CD4-positive, alpha-beta T cell (primary cell): ENCODE measurements around the gene CACNB2. TPM values are rescaled to one million over a fixed set of nuclear protein-coding genes. Genes with fewer than 3 reads are reported as not detected.

Source experiments
- ATAC-seq: fragments of 200-7000 bp; cut with Tn5 transposase; one replicate; pipeline ENCODE4 v1.10.0; 2022; ENCODE audit warnings: mild to moderate bottlenecking; ENCODE audit not compliant: poor library complexity
- CTCF ChIA-PET: fragments of 350-600 bp; sonication (Branson Sonifier 250); formaldehyde crosslinking; loops from one replicate; lab custom pipeline; 2021; ENCODE audit warnings: antibody characterized with exemption, inconsistent platforms; lab: Charles Lee
- POLR2A ChIA-PET: fragments of 350-600 bp; sonication (Branson Sonifier 250); formaldehyde crosslinking; loops from one replicate; lab custom pipeline; 2021; ENCODE audit warnings: antibody characterized with exemption, inconsistent platforms; lab: Charles Lee
- DNase-seq, 14 experiments: peaks; one replicate each; pipeline ENCODE4 v3.0.0-alpha.2; 2013 to 2020; ENCODE audit warnings: mixed read lengths in 2 of 14
- H3K27ac ChIP-seq, 2 donors: one replicate each; pipeline versions ENCODE4 v1.5.1 to v1.7.0; 2013; ENCODE audit warnings: low read length in 2 of 2, low read depth in 1 of 2, mild to moderate bottlenecking in 1 of 2
- H3K27me3 ChIP-seq, 2 experiments: 1 replicate in 1 of 2; 2 replicates in 1 of 2; pipeline versions ENCODE4 v1.6.1 to v1.7.0; 2013; ENCODE audit warnings: low read length in 2 of 2, control low read depth in 1 of 2, mild to moderate bottlenecking in 1 of 2, moderate library complexity in 1 of 2; ENCODE audit not compliant: insufficient read depth in 2 of 2, control insufficient read depth in 1 of 2
- H3K36me3 ChIP-seq: one replicate; pipeline ENCODE4 v1.6.1; 2013; ENCODE audit warnings: low read length, control low read depth; ENCODE audit not compliant: insufficient read depth
- H3K4me1 ChIP-seq: one replicate; pipeline ENCODE4 v1.6.1; 2013; ENCODE audit warnings: low read length, control low read depth; ENCODE audit not compliant: insufficient read depth
- H3K4me3 ChIP-seq: one replicate; pipeline ENCODE4 v1.5.1; 2013; ENCODE audit warnings: mild to moderate bottlenecking, low read length, moderate library complexity
- H3K9me3 ChIP-seq, 2 experiments: 1 replicate in 1 of 2; 2 replicates in 1 of 2; pipeline versions ENCODE4 v1.6.1 to v1.7.0; 2013; ENCODE audit warnings: low read length in 2 of 2, mild to moderate bottlenecking in 2 of 2, control low read depth in 1 of 2, moderate library complexity in 1 of 2; ENCODE audit not compliant: control insufficient read depth in 1 of 2, insufficient read depth in 1 of 2
- H3K27ac Mint-ChIP-seq: one replicate; pipeline ENCODE4 v1.8.0; 2020; ENCODE audit warnings: mixed read lengths
- H3K27me3 Mint-ChIP-seq: one replicate; pipeline ENCODE4 v1.8.0; 2021; ENCODE audit warnings: mixed read lengths
- H3K36me3 Mint-ChIP-seq: one replicate; pipeline ENCODE4 v1.8.0; 2021; ENCODE audit warnings: low read depth, mixed read lengths
- H3K4me1 Mint-ChIP-seq: one replicate; pipeline ENCODE4 v1.8.0; 2021; ENCODE audit warnings: low read depth, mixed read lengths
- H3K4me3 Mint-ChIP-seq: one replicate; pipeline ENCODE4 v1.8.0; 2020; ENCODE audit warnings: mild to moderate bottlenecking, mixed read lengths
- H3K9me3 Mint-ChIP-seq: one replicate; pipeline ENCODE4 v1.8.0; 2020; ENCODE audit warnings: mixed read lengths
- CTCF ChIP-seq: fragments of 200-600 bp; IDR thresholded peaks from one replicate; pipeline ENCODE4 v1.8.0; 2022; ENCODE audit warnings: antibody characterized with exemption, mild to moderate bottlenecking
- intact Hi-C, 2 experiments: fragments of 100-400 bp; cut with DNase I in 1 of 2; cut with micrococcal nuclease in 1 of 2; formaldehyde crosslinking; loops; one replicate each; pipeline versions ENCODE4 v1.15.1 to v1.9.0; 2023 to 2025; cut with DNase I, micrococcal nuclease
- total RNA-seq, 174 experiments: library from RNA in 2 of 174; stranded (reverse) in 2 of 174; gene quantifications; one replicate each; pipeline ENCODE4 v1.2.3 and lab custom pipeline; 2021 to 2026

CACNB2 gene
- total RNA-seq, 2 experiments from 2014 or later: 0.34 TPM; not detected in 1

GRCh38 chr10:18190840-18191239 lies 50.6 kb downstream of the CACNB2 start:
- no peak for ATAC-seq
- no peaks in the 10 kb centered on the region for H3K27me3 Mint-ChIP-seq
- TF ChIP-seq CTCF: no peak
- Histone ChIP-seq H3K36me3 (no peaks in the 10 kb centered on the region), H3K27ac (no peak overlapping the region), H3K9me3 (no peaks in the 10 kb centered on the region), H3K27me3 (no peaks in the 10 kb centered on the region), H3K4me1 (no peaks in the 10 kb centered on the region), H3K4me3 (no peak overlapping the region)
- no peaks in the 10 kb centered on the region for H3K9me3 Mint-ChIP-seq
- DNase-seq: no peak
- H3K4me1 Mint-ChIP-seq: no peaks in the 10 kb centered on the region
- no peaks in the 10 kb centered on the region for H3K36me3 Mint-ChIP-seq
- no peak overlapping the region for H3K4me3 Mint-ChIP-seq
- ChIA-PET CTCF (no interaction called here), POLR2A (no interaction called here)
- H3K27ac Mint-ChIP-seq: no peak overlapping the region
- intact Hi-C loops: no loop called here

GRCh38 chr10:18194634-18195033 lies 54.4 kb downstream of the CACNB2 start:
- no peak for TF ChIP-seq CTCF
- ATAC-seq (no peak), DNase-seq (no peak)
- Histone ChIP-seq H3K27me3 (no peaks in the 10 kb centered on the region), H3K27ac (no peak overlapping the region), H3K36me3 (no peaks in the 10 kb centered on the region), H3K4me3 (no peak overlapping the region), H3K9me3 (no peaks in the 10 kb centered on the region), H3K4me1 (no peaks in the 10 kb centered on the region)
- POLR2A ChIA-PET: no interaction called here
- no peaks in the 10 kb centered on the region for H3K9me3 Mint-ChIP-seq
- no peak overlapping the region for H3K4me3 Mint-ChIP-seq
- CTCF ChIA-PET: no interaction called here
- no peak overlapping the region for H3K27ac Mint-ChIP-seq
- no peaks in the 10 kb centered on the region for H3K27me3 Mint-ChIP-seq
- no peaks in the 10 kb centered on the region for H3K36me3 Mint-ChIP-seq
- intact Hi-C loops: no loop called here
- H3K4me1 Mint-ChIP-seq: no peaks in the 10 kb centered on the region

- H3K4me3 Mint-ChIP-seq: no peak overlapping the region
- no peak overlapping the region for H3K27ac Mint-ChIP-seq
- CTCF ChIA-PET: no interaction called here
Measured at GRCh38 chr10:18195060-18195799, 55.0 kb downstream of the CACNB2 start.

More at GRCh38 chr10:18195060-18195799, 55.0 kb downstream of the CACNB2 start:
- Histone ChIP-seq H3K4me1 (no peaks in the 10 kb centered on the region), H3K9me3 (no peaks in the 10 kb centered on the region), H3K36me3 (no peaks in the 10 kb centered on the region), H3K27me3 (no peaks in the 10 kb centered on the region), H3K4me3 (no peak overlapping the region), H3K27ac (no peak overlapping the region)
- no peaks in the 10 kb centered on the region for H3K27me3 Mint-ChIP-seq
- POLR2A ChIA-PET: no interaction called here
- no peaks in the 10 kb centered on the region for H3K36me3 Mint-ChIP-seq
- ATAC-seq (no peak), DNase-seq (no peak)
- no peak for TF ChIP-seq CTCF
- intact Hi-C loops: no loop called here
- no peaks in the 10 kb centered on the region for H3K4me1 Mint-ChIP-seq
- no peaks in the 10 kb centered on the region for H3K9me3 Mint-ChIP-seq
